ENCODE measurements around the gene OR10H5. TPM values are rescaled to one million over a fixed set of nuclear protein-coding genes. Genes with fewer than 3 reads are reported as not detected.

Gene OR10H5, protein sequence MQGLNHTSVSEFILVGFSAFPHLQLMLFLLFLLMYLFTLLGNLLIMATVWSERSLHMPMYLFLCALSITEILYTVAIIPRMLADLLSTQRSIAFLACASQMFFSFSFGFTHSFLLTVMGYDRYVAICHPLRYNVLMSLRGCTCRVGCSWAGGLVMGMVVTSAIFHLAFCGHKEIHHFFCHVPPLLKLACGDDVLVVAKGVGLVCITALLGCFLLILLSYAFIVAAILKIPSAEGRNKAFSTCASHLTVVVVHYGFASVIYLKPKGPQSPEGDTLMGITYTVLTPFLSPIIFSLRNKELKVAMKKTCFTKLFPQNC
- not detected in 5 replicates for total RNA-seq (2022; extraction: Qiagen RNA extraction; ENCODE audit: low read depth)

DNA sequence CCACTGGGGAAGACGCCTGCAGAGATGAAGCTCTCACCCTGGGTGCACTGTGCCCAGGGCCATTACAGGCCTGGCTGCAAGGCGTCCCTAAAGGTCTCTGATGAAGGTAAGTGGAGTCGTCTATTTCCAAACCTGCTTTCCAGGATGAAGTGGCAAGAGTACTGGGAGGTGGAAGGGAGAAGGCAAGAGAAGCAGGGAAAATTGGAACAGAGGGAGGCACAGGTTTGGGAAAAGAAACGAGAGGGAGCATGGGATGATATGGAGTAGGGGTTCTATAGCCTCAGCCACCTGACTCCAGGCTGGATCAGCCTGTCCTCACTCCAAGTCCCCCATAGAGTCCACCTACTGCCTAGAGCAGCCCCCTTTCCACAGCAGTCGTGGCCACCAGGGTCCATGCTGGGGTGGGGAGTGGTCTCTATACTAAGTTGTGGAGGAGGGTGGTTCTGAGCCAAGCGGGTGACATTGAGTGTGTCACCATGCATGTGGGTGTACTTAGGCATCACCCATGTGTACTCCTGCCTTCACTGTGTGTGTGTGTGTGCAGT, at the start of gene OR10H5:
TSS of gene OR10H5 (plus strand) at position 51 of the 545 bp plus-strand sequence. CDS start 6,388 bp downstream, outside the sequence.

DNA sequence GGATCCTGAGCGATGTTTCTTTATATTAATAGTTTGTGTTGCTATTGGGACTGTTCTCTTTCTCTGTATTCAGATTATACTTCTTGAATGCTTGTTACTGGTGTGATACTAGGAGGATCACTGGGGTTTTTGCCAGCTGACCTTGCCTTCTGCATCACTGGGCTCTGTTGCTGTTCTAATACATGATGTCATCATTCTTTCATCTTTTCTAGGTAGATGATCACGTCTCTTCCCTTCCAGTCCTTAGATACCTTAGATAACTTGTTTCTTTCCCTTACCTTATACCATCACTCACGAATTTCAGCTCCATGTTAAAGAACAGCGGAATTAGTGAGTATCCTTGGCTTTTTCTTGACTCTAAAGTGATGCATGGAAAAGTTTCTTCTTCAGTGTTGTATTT, 49.7 kb upstream of the OR10H5 start, which contains the start of gene OR10H3:
TSS of gene OR10H3 (plus strand) at position 264 of the 400 bp plus-strand sequence. CDS start 3,408 bp downstream, outside the sequence.

DNA sequence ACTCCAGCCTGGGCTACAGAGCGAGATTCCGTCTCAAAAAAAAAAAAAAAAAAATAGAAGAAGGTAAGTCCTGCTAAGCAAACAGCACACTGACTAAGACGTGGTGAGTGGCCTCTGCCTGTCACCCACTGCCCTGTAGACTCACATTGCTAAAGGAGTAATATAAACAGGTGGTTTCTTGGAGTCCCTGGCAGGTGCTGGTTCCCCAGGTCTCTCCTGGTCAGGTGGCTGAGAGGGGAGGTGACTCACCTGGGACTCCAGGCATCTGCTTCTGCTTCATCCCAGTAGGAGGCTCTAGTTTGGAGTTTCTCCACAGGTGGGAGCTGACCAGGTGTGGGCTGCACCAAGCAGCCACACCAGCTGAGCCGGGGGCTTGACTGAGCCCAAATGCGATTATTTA, 27.8 kb downstream of the OR10H5 start, which contains the start of gene OR10H1:
TSS of gene OR10H1 (minus strand) at position 359 of the 400 bp plus-strand sequence. CDS start 7,627 bp downstream, outside the sequence.

Other genes with a start within 250 kb of the OR10H5 start
- gene CYP4F8, start 172.4 kb upstream of the OR10H5 start, total RNA-seq (2022; extraction: Qiagen RNA extraction; ENCODE audit: low read depth): not detected in 5 replicates
- gene CYP4F3, start 146.8 kb upstream of the OR10H5 start, total RNA-seq (2022; extraction: Qiagen RNA extraction; ENCODE audit: low read depth): 1.7 to 3.1 TPM (median 2.4 TPM) in 5 replicates
- gene CYP4F12, start 114.6 kb upstream of the OR10H5 start, total RNA-seq (2022; extraction: Qiagen RNA extraction; ENCODE audit: low read depth): 1.4 to 2.4 TPM (median 2.1 TPM) in 5 replicates
- gene OR10H2, start 59.6 kb upstream of the OR10H5 start, total RNA-seq (2022; extraction: Qiagen RNA extraction; ENCODE audit: low read depth): not detected in 5 replicates
- gene OR10H3, start 49.7 kb upstream of the OR10H5 start, total RNA-seq (2022; extraction: Qiagen RNA extraction; ENCODE audit: low read depth): not detected in 5 replicates
- gene OR10H1, start 28.0 kb downstream of the OR10H5 start, total RNA-seq (2022; extraction: Qiagen RNA extraction; ENCODE audit: low read depth): not detected in 5 replicates
- gene CYP4F2, start 110.4 kb downstream of the OR10H5 start, total RNA-seq (2022; extraction: Qiagen RNA extraction; ENCODE audit: low read depth): 0.10 to 0.43 TPM in 2 of 5 replicates, not detected in the others
- gene CYP4F11, start 146.9 kb downstream of the OR10H5 start, total RNA-seq (2022; extraction: Qiagen RNA extraction; ENCODE audit: low read depth): 5.7 to 8.0 TPM (median 6.7 TPM) in 5 replicates
- gene OR10H4, start 161.3 kb downstream of the OR10H5 start, total RNA-seq (2022; extraction: Qiagen RNA extraction; ENCODE audit: low read depth): not detected in 5 replicates